GM18867 (cell line): ENCODE results near the gene PCDHGA4.
"Not testable (repeated sequence)": the region's sequence is repeated elsewhere in the genome, so short reads cannot be mapped to it uniquely, and the experiment has no call there.

Experiments
- ATAC-seq: cut with Tn5 transposase; IDR thresholded peaks from one replicate; pipeline ENCODE4 v1.9.1; 2021; ENCODE audit warnings: mild to moderate bottlenecking, moderate library complexity; ENCODE audit not compliant: unreplicated experiment

PCDHGA4 gene

DNA sequence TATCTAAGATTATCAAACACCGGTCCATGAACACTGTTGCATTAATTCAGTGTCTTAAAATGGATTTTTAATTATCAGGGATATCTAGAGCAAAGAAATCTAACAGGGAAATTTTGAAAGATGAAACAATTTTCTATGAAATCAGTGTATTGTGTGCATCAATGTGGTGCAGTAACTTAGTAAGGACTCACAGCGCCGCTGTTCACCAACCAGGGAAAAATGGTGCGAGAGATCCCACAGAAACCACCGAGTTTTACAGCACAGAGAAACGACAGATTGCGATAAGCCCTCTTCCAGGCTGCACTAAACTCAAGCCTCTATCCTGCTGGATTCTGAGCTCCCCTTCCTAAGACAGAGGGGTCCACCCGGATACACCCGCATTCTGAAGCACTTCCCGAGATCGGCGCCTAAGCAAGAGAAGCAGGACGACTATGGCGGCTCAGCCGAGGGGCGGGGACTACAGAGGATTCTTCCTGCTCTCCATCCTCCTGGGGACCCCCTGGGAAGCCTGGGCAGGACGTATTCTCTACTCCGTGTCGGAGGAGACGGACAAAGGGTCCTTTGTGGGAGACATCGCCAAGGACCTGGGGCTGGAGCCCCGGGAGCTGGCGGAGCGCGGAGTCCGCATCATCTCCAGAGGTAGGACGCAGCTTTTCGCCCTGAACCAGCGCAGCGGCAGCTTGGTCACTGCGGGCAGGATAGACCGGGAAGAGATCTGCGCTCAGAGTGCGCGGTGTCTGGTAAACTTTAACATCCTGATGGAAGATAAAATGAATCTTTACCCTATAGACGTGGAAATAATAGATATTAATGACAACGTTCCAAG, 27.9 kb downstream of the PCDHGA4 start, which contains the start of gene PCDHGA7:
Gene PCDHGA7 (plus strand): TSS at position 274 of the 826 bp plus-strand sequence. CDS start 158 bp downstream, at position 432.
- ATAC-seq: no peak

DNA sequence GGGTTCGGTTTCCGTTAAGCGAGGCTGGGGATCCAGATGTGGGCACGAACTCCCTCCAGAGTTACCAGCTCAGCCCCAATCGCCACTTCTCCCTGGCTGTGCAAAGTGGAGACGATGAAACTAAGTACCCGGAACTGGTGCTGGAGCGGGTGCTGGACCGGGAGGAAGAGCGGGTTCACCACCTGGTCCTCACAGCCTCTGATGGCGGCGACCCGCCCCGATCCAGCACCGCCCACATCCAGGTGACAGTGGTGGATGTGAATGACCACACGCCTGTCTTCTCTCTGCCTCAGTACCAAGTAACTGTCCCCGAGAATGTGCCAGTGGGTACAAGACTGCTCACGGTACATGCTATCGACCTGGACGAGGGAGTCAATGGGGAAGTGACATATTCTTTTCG, 28.5 kb downstream of the PCDHGA4 start:
- ATAC-seq: no peak

DNA sequence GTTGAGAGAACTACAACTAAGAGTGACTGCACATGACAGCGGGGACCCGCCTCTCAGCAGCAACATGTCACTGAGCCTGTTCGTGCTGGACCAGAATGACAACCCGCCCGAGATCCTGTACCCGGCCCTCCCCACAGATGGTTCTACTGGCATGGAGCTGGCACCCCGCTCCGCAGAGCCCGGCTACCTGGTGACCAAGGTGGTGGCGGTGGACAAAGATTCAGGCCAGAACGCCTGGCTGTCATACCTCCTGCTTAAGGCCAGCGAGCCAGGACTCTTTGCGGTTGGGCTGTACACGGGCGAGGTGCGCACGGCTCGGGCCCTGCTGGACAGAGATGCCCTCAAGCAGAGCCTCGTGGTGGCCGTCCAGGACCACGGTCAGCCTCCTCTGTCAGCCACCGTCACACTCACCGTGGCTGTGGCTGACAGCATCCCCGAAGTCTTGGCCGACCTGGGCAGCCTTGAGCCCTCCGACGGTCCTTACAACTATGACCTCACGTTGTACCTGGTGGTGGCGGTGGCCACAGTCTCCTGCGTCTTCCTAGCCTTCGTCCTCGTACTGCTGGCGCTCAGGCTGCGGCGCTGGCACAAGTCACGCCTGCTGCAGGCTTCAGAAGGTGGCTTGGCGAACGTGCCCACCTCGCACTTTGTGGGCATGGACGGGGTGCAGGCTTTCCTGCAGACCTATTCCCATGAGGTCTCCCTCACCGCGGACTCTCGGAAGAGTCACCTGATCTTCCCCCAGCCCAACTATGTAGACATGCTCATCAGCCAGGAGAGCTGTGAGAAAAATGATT, 29.8 kb downstream of the PCDHGA4 start:
- no peak for ATAC-seq

- ATAC-seq: peak; percentile 71
Measured at GRCh38 chr5:141387557-141388311, 32.9 kb downstream of the PCDHGA4 start, which contains the start of gene PCDHGB4. Gene PCDHGB4, plus strand, starts transcription at chr5:141387698. Its CDS starts 187 bp downstream, at chr5:141387885.

GRCh38 chr5:141388661-141389060, 33.8 kb downstream of the PCDHGA4 start:
- ATAC-seq: no peak

GRCh38 chr5:141389153-141390042, 34.6 kb downstream of the PCDHGA4 start:
- ATAC-seq: no peak

GRCh38 chr5:141392429-141393198, 37.8 kb downstream of the PCDHGA4 start, which contains the start of gene PCDHGA8:
Gene PCDHGA8, plus strand, starts transcription at chr5:141392633. Its CDS starts 181 bp downstream, at chr5:141392814.
- ATAC-seq: no peak

- no peak for ATAC-seq
Measured at GRCh38 chr5:141393267-141393666, 38.4 kb downstream of the PCDHGA4 start.

- not testable (repeated sequence) for ATAC-seq
Measured at GRCh38 chr5:141394401-141395187, 39.8 kb downstream of the PCDHGA4 start.

- not testable (repeated sequence) for ATAC-seq
Measured at GRCh38 chr5:141397756-141398551, 43.1 kb downstream of the PCDHGA4 start, which contains the start of gene PCDHGB5. Gene PCDHGB5, plus strand, starts transcription at chr5:141397947. Its CDS starts 181 bp downstream, at chr5:141398128.

DNA sequence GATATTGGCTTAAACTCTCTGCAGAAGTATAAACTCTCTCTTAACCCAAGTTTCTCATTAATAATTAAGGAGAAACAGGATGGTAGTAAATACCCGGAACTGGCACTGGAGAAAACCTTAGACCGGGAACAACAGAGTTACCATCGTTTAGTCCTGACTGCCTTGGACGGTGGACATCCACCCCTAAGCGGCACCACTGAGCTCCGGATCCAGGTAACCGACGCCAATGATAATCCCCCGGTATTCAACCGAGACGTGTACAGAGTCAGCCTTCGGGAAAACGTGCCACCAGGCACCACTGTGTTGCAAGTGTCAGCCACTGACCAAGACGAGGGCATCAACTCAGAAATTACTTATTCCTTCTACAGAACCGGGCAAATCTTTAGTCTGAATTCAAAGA, 43.8 kb downstream of the PCDHGA4 start:
- no peak for ATAC-seq

- ATAC-seq: no peak
Measured at GRCh38 chr5:141399555-141400258, 44.9 kb downstream of the PCDHGA4 start.

GRCh38 chr5:141402553-141403243, 47.9 kb downstream of the PCDHGA4 start, which contains the start of gene PCDHGA9:
Gene PCDHGA9, plus strand, starts transcription at chr5:141402778. Its CDS starts 175 bp downstream, at chr5:141402953.
- ATAC-seq: no peak

GRCh38 chr5:141403387-141403786, 48.6 kb downstream of the PCDHGA4 start:
- no peak for ATAC-seq
